Pancreas (tissue), 10 donors: ENCODE results near the gene TKT. TPM values are rescaled to one million over a fixed set of nuclear protein-coding genes. Genes with fewer than 3 reads are reported as not detected.

ENCODE experiments used
- ATAC-seq, 4 donors: fragments of 200-7000 bp; cut with Tn5 transposase; one replicate each; pipeline versions ENCODE4 v1.8.0 to v1.9.1; 2020; ENCODE audit warnings: mild to moderate bottlenecking in 4 of 4, moderate library complexity in 4 of 4
- DNase-seq, 6 donors: peaks; one replicate each; pipeline ENCODE4 v3.0.0-alpha.2; 2020
- FAIRE-seq: peaks from 2 replicates; lab custom pipeline; 2012; peaks lifted over from hg19 to GRCh38; lab: Jason Lieb, UNC
- H3K27ac ChIP-seq, 4 donors: fragments of 200-600 bp; sonication (generic); 1 replicate in 3 of 4; 2 replicates in 1 of 4; pipeline versions ENCODE4 v1.5.0 to v1.8.0; 2020
- H3K27me3 ChIP-seq, 4 donors: fragments of 200-600 bp; one replicate each; pipeline ENCODE4 v1.8.0; 2021
- H3K36me3 ChIP-seq, 3 donors: fragments of 200-600 bp; sonication (generic) in 1 of 3; one replicate each; pipeline versions ENCODE4 v1.5.0 to v1.8.0; 2020 to 2021
- H3K4me1 ChIP-seq, 3 donors: fragments of 200-600 bp; one replicate each; pipeline ENCODE4 v1.8.0; 2021
- H3K4me3 ChIP-seq, 4 donors: fragments of 200-600 bp; sonication (generic) in 2 of 4; one replicate each; pipeline versions ENCODE4 v1.5.0 to v1.8.0; 2020 to 2021
- H3K9me3 ChIP-seq, 4 donors: fragments of 200-600 bp; one replicate each; pipeline ENCODE4 v1.8.0; 2021
- WGBS, 2 donors: extraction: QIAGEN DNeasy Blood & Tissue Kit; methylation state at CpG; one replicate each; pipeline ENCODE4 v1.1.7; 2013; 5-methylcytosine and 5-hydroxymethylcytosine counted together
- intact Hi-C, 3 donors: fragments of 100-400 bp; cut with DNase I; formaldehyde crosslinking; loops; one replicate each; pipeline versions ENCODE4 v1.11.1 to v1.14.2; 2022
- polyA plus RNA-seq, 2 donors: library from polyadenylated mRNA; stranded (reverse); fragments of 200-250 nt; gene quantifications; one replicate each; pipeline ENCODE4 v1.2.3, GENCODE V29; 2013
- total RNA-seq, 6 donors: library from RNA; stranded (reverse); fragmentation: NEBNext Ultra II Directional in 4 of 6; extraction: Animal tissue kit (Norgen Biotek cat#: 25700) in 4 of 6; gene quantifications; one replicate each; pipeline versions ENCODE4 v1.2.1 to v1.2.4, GENCODE V29; 2021 to 2023
- TF ChIP-seq, protein P1 (sequence below), 4 donors: fragments of 200-600 bp; sonication (generic) in 3 of 4; IDR thresholded peaks; one replicate each; pipeline versions ENCODE4 v1.5.0 to v1.8.0; 2021; ENCODE audit warnings: antibody characterized with exemption in 4 of 4
- donor health status: healthy with polysubstance abuse.
- donor health status: DM: no; HTN: no; CAD: no; lungs with moderate emphysema.
- donor health status: DM: no; HTN: no; CAD: no.
- donor health status: control.
- donor health status: control.
- donor health status: Bipolar disorder and iron deficiency.
- donor health status: DM: yes; HTN: yes; CAD: no.
- donor health status: DM: no; HTN: no; CAD: no.
- donor health status: DM: no; HTN: no; CAD: no.
- donor health status: DM: yes; HTN: yes; CAD: no.

Gene TKT
- total and polyA plus RNA-seq, 8 donors = 114 to 306 (median 195) TPM

GRCh38 chr3:53286727-53287126 lies 30.9 kb upstream of the TKT start:
- H3K4me3 ChIP-seq = no peak overlapping the region
- TF ChIP-seq, protein P1, sequence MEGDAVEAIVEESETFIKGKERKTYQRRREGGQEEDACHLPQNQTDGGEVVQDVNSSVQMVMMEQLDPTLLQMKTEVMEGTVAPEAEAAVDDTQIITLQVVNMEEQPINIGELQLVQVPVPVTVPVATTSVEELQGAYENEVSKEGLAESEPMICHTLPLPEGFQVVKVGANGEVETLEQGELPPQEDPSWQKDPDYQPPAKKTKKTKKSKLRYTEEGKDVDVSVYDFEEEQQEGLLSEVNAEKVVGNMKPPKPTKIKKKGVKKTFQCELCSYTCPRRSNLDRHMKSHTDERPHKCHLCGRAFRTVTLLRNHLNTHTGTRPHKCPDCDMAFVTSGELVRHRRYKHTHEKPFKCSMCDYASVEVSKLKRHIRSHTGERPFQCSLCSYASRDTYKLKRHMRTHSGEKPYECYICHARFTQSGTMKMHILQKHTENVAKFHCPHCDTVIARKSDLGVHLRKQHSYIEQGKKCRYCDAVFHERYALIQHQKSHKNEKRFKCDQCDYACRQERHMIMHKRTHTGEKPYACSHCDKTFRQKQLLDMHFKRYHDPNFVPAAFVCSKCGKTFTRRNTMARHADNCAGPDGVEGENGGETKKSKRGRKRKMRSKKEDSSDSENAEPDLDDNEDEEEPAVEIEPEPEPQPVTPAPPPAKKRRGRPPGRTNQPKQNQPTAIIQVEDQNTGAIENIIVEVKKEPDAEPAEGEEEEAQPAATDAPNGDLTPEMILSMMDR (IDR thresholded peaks at IDR 0.05) = no peak
- intact Hi-C loops = no loop called here
- FAIRE-seq (no peak), DNase-seq (no peak), ATAC-seq (no peak)
- H3K4me1 ChIP-seq = no peaks in the 10 kb centered on the region
- peaks cover 0 to 23% (median 0%) of the 10 kb centered on the region in 3 donors for H3K36me3 ChIP-seq
- 83 to 90% methylated on average over 1 of the region's 1 CpG for WGBS, 2 donors
- no peaks in the 10 kb centered on the region for H3K27me3 ChIP-seq
- H3K9me3 ChIP-seq = no peaks in the 10 kb centered on the region
- H3K27ac ChIP-seq = no peak overlapping the region

- Histone ChIP-seq H3K4me1 (no peaks in the 10 kb centered on the region), H3K4me3 (no peak overlapping the region), H3K36me3 (peaks cover 0 to 23% (median 0%) of the 10 kb centered on the region in 3 donors), H3K27me3 (no peaks in the 10 kb centered on the region), H3K9me3 (no peaks in the 10 kb centered on the region), H3K27ac (no peak overlapping the region)
- intact Hi-C loops = no loop called here
- DNase-seq = no peak
- FAIRE-seq = no peak
- WGBS, 2 donors = 93 to 96% methylated on average over 8 of the region's 8 CpGs
- no peak for ATAC-seq
- TF ChIP-seq, protein P1 (IDR thresholded peaks at IDR 0.05) = no peak
These were observed 26.8 kb upstream of the TKT start for GRCh38 chr3:53282581-53282980.

- DNase-seq (no peak), FAIRE-seq (no peak), ATAC-seq (no peak)
- Histone ChIP-seq H3K4me1 (peaks cover 7 to 14% (median 13%) of the 10 kb centered on the region in 3 donors), H3K4me3 (no peak overlapping the region), H3K27ac (no peak overlapping the region), H3K36me3 (no peaks in the 10 kb centered on the region), H3K9me3 (no peaks in the 10 kb centered on the region), H3K27me3 (no peaks in the 10 kb centered on the region)
- TF ChIP-seq, protein P1 (IDR thresholded peaks at IDR 0.05) = no peak
- intact Hi-C loops = no loop called here
- WGBS, 2 donors = 88 to 93% methylated on average over 4 of the region's 4 CpGs
These were observed 22.8 kb upstream of the TKT start for GRCh38 chr3:53278667-53279066.

DNA sequence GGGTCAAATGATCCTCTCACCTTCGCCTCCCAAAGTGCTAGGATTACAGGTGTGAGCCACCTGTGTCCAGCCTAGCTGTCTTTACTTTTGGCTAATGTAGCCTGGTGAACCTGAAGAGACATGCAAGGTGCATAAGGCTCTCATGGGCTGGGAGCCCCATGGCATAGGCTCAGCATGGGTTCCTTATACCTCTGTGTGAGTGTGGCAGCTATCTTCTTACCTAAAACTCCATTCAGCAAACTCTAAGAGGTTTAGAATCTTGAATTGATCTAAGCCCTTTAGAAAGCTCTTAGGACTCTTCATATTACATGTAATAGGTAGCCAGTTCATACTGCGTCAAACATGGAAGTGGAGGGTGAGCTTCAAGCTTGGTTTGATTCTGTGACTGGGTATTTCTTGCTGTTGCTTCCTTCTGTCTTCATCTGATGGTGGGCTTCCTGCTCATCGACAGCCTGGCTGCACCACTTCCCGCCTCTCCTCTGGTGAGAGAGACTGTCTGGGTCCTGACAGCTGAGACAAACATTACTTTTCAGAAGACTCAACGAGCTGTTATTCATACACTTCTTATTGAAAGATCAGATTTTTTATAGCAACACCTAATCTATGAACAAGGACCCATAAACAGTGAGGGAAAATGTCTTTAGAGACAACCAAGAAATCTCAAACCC lies 19.2 kb upstream of the TKT start:
- FAIRE-seq = no peak
- no peaks in the 10 kb centered on the region for H3K27me3 ChIP-seq
- 47 to 50% methylated on average over 5 of the region's 5 CpGs for WGBS, 2 donors
- no peaks in the 10 kb centered on the region for H3K36me3 ChIP-seq
- peak; percentile 54 to 71 (median 64) for ATAC-seq
- DNase-seq = peak in 2 of 6 donors; percentile 12 to 43
- H3K27ac ChIP-seq = peak overlapping the region; percentile 77 to 82 (median 78)
- no peaks in the 10 kb centered on the region for H3K9me3 ChIP-seq
- intact Hi-C loops = no loop called here
- TF ChIP-seq, protein P1 (IDR thresholded peaks at IDR 0.05) = no peak
- peaks cover 14 to 16% (median 16%) of the 10 kb centered on the region in 3 donors for H3K4me1 ChIP-seq
- H3K4me3 ChIP-seq = no peak overlapping the region

DNA sequence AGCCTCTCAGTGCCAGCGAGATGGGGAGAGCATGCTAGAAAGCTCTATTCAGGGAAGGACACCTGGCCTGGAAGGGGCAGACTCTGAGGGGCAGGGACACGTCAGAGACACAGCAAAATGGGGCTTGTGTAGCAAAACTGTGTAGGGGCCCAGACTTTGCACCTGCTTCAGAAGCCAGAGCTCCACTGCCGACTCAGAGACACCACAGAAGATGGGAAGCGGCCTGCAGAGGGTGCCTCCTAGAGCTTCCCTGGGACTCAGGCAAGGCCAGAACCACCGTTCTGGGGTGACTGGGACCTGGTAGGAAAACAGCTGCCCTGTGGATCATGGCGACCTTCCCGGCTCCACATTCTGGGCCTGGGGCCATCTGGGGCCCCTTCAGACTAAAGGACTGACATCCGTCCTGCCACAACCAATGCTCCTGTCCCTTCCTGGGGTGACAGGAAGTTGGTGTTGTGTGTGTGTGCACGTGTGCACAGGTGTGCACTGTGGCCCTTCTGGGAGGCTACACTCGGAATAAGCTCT lies 17.4 kb upstream of the TKT start:
- intact Hi-C loops = no loop called here
- TF ChIP-seq, protein P1 (IDR thresholded peaks at IDR 0.05) = no peak
- no peak overlapping the region for H3K27ac ChIP-seq
- WGBS, 2 donors = 87 to 88% methylated on average over 10 of the region's 10 CpGs
- no peaks in the 10 kb centered on the region for H3K9me3 ChIP-seq
- no peaks in the 10 kb centered on the region for H3K36me3 ChIP-seq
- ATAC-seq (no peak), FAIRE-seq (no peak), DNase-seq (peak in 1 of 6 donors; percentile 33)
- no peak overlapping the region for H3K4me3 ChIP-seq
- H3K4me1 ChIP-seq = peaks cover 19 to 22% (median 21%) of the 10 kb centered on the region in 3 donors
- H3K27me3 ChIP-seq = no peaks in the 10 kb centered on the region
